Fibroblast of lung (primary cell): ENCODE data around the gene XPNPEP3. TPM values are rescaled to one million over a fixed set of nuclear protein-coding genes. Genes with fewer than 3 reads are reported as not detected.

ENCODE experiments used
- DNase-seq, 2 donors: peaks; one replicate each; pipeline versions ENCODE4 v3.0.0 to v3.0.0-alpha.2; 2010; ENCODE audit warnings: low read depth in 2 of 2
- H2AFZ ChIP-seq: 2 replicates; pipeline ENCODE4 v1.5.1; 2012; ENCODE audit warnings: low read length, control low read depth, inconsistent platforms
- H3K27ac ChIP-seq: 2 replicates; pipeline ENCODE4 v1.5.1; 2011; ENCODE audit warnings: low read length, control low read depth; ENCODE audit not compliant: insufficient read depth
- H3K27me3 ChIP-seq: 2 replicates; pipeline ENCODE4 v1.5.1; 2011; ENCODE audit warnings: mild to moderate bottlenecking, low read length; ENCODE audit not compliant: control insufficient read depth, insufficient read depth
- H3K36me3 ChIP-seq: 2 replicates; pipeline ENCODE4 v1.5.1; 2011; ENCODE audit warnings: low read length; ENCODE audit not compliant: control insufficient read depth, insufficient read depth
- H3K4me1 ChIP-seq: 2 replicates; pipeline ENCODE4 v1.5.1; 2011; ENCODE audit warnings: low read length; ENCODE audit not compliant: control insufficient read depth, insufficient read depth; ENCODE audit errors: extremely low read depth
- H3K4me2 ChIP-seq: 2 replicates; pipeline ENCODE4 v1.5.1; 2011; ENCODE audit warnings: low read length, control low read depth; ENCODE audit not compliant: insufficient read depth; ENCODE audit errors: extremely low read depth
- H3K4me3 ChIP-seq, 4 experiments: fragments of 200-600 bp in 1 of 4; sonication (generic) in 1 of 4; replicated peaks in 1 of 4; 2 replicates each; pipeline ENCODE4 v1.5.1; 2011 to 2016; ENCODE audit warnings: low read length in 4 of 4, low read depth in 3 of 4, mild to moderate bottlenecking in 3 of 4, control low read depth in 2 of 4, inconsistent platforms in 1 of 4, mixed read lengths in 1 of 4; ENCODE audit not compliant: insufficient read depth in 1 of 4; ENCODE audit errors: control extremely low read depth in 1 of 4
- H3K79me2 ChIP-seq: 2 replicates; pipeline ENCODE4 v1.5.1; 2012; ENCODE audit warnings: mild to moderate bottlenecking, low read length, inconsistent platforms; ENCODE audit not compliant: control insufficient read depth, insufficient read depth
- H3K9ac ChIP-seq: 2 replicates; pipeline ENCODE4 v1.5.1; 2011; ENCODE audit warnings: mild to moderate bottlenecking, low read length, control low read depth; ENCODE audit not compliant: insufficient read depth
- H3K9me3 ChIP-seq: 2 replicates; pipeline ENCODE4 v1.5.1; 2012; ENCODE audit warnings: low read depth, low read length; ENCODE audit not compliant: control insufficient read depth, insufficient read depth
- H4K20me1 ChIP-seq: 2 replicates; pipeline ENCODE4 v1.5.1; 2011; ENCODE audit warnings: low read length; ENCODE audit not compliant: control insufficient read depth, insufficient read depth; ENCODE audit errors: extremely low read depth
- EZH2 ChIP-seq: IDR thresholded peaks from 2 replicates; pipeline ENCODE4 v1.5.1; 2012; ENCODE audit warnings: low read length, control low read depth, mild to moderate bottlenecking; ENCODE audit errors: missing control alignments
- polyA plus RNA-seq, 2 donors: library from polyadenylated mRNA; depleted of rRNA in 1 of 2; stranded (reverse) in 1 of 2; unstranded in 1 of 2; fragments of >200 nt; gene quantifications; 2 replicates each; pipeline ENCODE4 v1.2.1, GENCODE V29; 2011 to 2012; ENCODE audit warnings: missing spikeins in 1 of 2
- total RNA-seq: library from RNA; depleted of rRNA; stranded (reverse); fragments of >200 nt; gene quantifications from 2 replicates; pipeline ENCODE4 v1.2.1, GENCODE V29; 2014
- TF ChIP-seq, protein P1 (sequence below), 2 donors: IDR thresholded peaks in 1 of 2; conservative IDR thresholded peaks in 1 of 2; 1 replicate in 1 of 2; 2 replicates in 1 of 2; pipeline ENCODE4 v1.5.1; 2011 to 2012; ENCODE audit warnings: low read length in 2 of 2, control low read depth in 1 of 2, inconsistent platforms in 1 of 2, low read depth in 1 of 2, mild to moderate bottlenecking in 1 of 2

Gene XPNPEP3
- total and polyA plus RNA-seq, 2 donors (not counting 1 experiment from before 2014, with no cell fraction given), result 9.1 to 15.2 TPM

DNA sequence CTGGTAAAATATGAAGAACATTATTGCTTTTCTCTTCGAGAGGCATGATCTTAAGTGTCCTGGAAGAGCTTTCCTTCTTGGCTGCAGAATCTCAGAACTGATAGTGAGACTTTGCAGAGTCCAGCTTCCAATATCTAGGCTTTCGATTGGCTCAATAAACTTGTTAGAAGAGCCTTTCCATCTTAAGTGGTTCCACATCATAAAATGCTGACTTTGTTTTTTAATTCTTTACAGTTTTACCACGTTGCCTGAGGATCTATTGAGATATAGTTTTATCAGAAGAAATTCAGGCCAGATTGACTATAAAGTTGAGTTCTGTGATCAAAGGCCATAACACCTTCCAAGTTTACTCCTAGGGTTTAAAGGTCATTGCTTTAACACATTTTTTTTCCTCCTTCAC, 20.5 kb downstream of the XPNPEP3 start:
- no peaks in the 10 kb centered on the region for H3K36me3 ChIP-seq
- H3K4me3 ChIP-seq, result no peak overlapping the region
- H3K4me2 ChIP-seq, result no peak overlapping the region
- H3K27me3 ChIP-seq, result no peaks in the 10 kb centered on the region
- no peak for TF ChIP-seq EZH2
- TF ChIP-seq, protein P1, sequence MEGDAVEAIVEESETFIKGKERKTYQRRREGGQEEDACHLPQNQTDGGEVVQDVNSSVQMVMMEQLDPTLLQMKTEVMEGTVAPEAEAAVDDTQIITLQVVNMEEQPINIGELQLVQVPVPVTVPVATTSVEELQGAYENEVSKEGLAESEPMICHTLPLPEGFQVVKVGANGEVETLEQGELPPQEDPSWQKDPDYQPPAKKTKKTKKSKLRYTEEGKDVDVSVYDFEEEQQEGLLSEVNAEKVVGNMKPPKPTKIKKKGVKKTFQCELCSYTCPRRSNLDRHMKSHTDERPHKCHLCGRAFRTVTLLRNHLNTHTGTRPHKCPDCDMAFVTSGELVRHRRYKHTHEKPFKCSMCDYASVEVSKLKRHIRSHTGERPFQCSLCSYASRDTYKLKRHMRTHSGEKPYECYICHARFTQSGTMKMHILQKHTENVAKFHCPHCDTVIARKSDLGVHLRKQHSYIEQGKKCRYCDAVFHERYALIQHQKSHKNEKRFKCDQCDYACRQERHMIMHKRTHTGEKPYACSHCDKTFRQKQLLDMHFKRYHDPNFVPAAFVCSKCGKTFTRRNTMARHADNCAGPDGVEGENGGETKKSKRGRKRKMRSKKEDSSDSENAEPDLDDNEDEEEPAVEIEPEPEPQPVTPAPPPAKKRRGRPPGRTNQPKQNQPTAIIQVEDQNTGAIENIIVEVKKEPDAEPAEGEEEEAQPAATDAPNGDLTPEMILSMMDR (conservative IDR thresholded peaks at IDR 0.05 in 1 of 2, IDR thresholded peaks at IDR 0.05 in 1 of 2; ENCODE audit: low read depth in 1 of 2, low read length in 2 of 2), result no peak
- H3K27ac ChIP-seq, result no peak overlapping the region
- H3K9me3 ChIP-seq, result no peaks in the 10 kb centered on the region
- no peaks in the 10 kb centered on the region for H3K79me2 ChIP-seq
- H3K4me1 ChIP-seq, result no peaks in the 10 kb centered on the region
- H3K9ac ChIP-seq, result no peak overlapping the region
- no peaks in the 10 kb centered on the region for H4K20me1 ChIP-seq
- H2AFZ ChIP-seq, result no peak overlapping the region
- DNase-seq, result no peak

DNA sequence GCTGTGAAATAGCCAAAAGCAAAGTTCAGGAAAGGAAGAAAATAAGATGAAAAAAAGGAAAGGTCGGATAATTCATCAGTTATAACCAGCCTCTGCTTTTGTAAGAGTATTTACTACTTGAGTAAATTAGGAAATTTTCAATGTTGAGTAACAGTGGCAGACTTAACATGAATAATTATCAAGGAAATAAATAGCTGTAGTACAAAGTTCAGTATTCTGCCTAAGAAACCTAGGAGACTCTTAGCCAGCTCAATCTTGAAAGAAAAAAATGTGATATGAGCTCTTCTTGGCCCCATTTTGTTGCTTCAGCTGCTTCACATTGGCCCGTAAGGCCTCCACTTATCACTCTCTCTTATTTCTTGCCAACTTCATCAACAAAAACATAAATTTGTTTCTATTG, 22.0 kb downstream of the XPNPEP3 start:
- Histone ChIP-seq H3K9ac (no peak overlapping the region), H3K27ac (no peak overlapping the region), H3K4me2 (no peak overlapping the region), H3K9me3 (no peaks in the 10 kb centered on the region), H2AFZ (no peak overlapping the region), H3K36me3 (no peaks in the 10 kb centered on the region), H3K27me3 (no peaks in the 10 kb centered on the region), H4K20me1 (no peaks in the 10 kb centered on the region), H3K79me2 (no peaks in the 10 kb centered on the region), H3K4me3 (no peak overlapping the region), H3K4me1 (no peaks in the 10 kb centered on the region)
- no peak for TF ChIP-seq EZH2
- TF ChIP-seq, protein P1 (conservative IDR thresholded peaks at IDR 0.05 in 1 of 2, IDR thresholded peaks at IDR 0.05 in 1 of 2; ENCODE audit: low read depth in 1 of 2, low read length in 2 of 2), result no peak
- DNase-seq, result no peak

DNA sequence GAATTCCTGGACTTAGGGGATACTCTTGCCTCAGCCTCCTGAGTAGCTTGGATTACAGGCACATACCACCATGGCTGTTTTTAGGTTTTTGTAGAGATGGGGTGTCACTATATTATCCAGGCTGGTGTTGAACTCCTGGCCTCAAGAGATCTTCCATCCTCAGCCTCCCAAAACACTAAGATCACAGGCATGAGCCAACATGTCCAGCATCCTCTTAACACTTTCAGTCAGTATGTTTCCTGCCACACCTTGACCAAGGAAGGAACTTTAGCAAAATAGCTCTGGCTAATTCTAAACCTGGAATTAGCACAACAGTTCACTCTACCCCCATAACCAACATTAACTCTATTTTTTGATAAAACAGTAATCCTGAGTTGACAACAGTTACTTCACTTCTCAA, 32.2 kb downstream of the XPNPEP3 start:
- no peaks in the 10 kb centered on the region for H3K4me1 ChIP-seq
- DNase-seq, result no peak
- no peaks in the 10 kb centered on the region for H3K27me3 ChIP-seq
- no peak overlapping the region for H3K27ac ChIP-seq
- H3K4me3 ChIP-seq, result no peak overlapping the region
- no peaks in the 10 kb centered on the region for H3K9me3 ChIP-seq
- H3K4me2 ChIP-seq, result no peak overlapping the region
- H3K9ac ChIP-seq, result no peak overlapping the region
- no peaks in the 10 kb centered on the region for H3K79me2 ChIP-seq
- TF ChIP-seq, protein P1 (conservative IDR thresholded peaks at IDR 0.05 in 1 of 2, IDR thresholded peaks at IDR 0.05 in 1 of 2; ENCODE audit: low read depth in 1 of 2, low read length in 2 of 2), result no peak
- TF ChIP-seq EZH2, result no peak
- peaks cover 4% of the 10 kb centered on the region for H3K36me3 ChIP-seq
- no peaks in the 10 kb centered on the region for H4K20me1 ChIP-seq
- H2AFZ ChIP-seq, result no peak overlapping the region
